Measurements from ENCODE around the gene PDGFRB.

DNA sequence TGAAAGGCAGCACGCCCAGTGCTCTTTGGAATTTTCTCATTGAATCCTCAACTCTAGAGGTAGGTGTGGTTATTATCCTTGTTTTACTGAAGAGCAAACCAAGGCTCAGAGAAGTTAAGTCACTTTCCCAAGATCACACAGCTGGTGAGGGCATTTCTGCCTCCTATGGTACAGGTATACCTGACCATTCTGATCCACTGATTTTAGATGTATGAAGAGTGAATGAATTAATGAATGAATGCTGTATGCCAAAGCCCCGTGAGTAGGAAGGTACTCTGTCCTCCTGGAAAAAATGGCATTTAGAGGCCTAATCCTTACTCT, 51.1 kb downstream of the PDGFRB start:
- TF ChIP-seq, protein P1, sequence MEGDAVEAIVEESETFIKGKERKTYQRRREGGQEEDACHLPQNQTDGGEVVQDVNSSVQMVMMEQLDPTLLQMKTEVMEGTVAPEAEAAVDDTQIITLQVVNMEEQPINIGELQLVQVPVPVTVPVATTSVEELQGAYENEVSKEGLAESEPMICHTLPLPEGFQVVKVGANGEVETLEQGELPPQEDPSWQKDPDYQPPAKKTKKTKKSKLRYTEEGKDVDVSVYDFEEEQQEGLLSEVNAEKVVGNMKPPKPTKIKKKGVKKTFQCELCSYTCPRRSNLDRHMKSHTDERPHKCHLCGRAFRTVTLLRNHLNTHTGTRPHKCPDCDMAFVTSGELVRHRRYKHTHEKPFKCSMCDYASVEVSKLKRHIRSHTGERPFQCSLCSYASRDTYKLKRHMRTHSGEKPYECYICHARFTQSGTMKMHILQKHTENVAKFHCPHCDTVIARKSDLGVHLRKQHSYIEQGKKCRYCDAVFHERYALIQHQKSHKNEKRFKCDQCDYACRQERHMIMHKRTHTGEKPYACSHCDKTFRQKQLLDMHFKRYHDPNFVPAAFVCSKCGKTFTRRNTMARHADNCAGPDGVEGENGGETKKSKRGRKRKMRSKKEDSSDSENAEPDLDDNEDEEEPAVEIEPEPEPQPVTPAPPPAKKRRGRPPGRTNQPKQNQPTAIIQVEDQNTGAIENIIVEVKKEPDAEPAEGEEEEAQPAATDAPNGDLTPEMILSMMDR (IDR thresholded peaks at IDR 0.05; ENCODE audit: insufficient read depth, low read length, poor library complexity, severe bottlenecking), result no peak
- no peak for TF ChIP-seq EZH2phosphoT487 (conservative IDR thresholded peaks at IDR 0.05; ENCODE audit: low read length)

Measured in SU-DHL-6 (cell line).